Fibroblast of gingiva (primary cell): Measurements from ENCODE around the gene FGFR3.
"Not testable (repeated sequence)": the region's sequence is repeated elsewhere in the genome, so short reads cannot be mapped to it uniquely, and the experiment has no call there.

ENCODE experiments used
- DNase-seq: peaks from one replicate; pipeline ENCODE4 v3.0.0-alpha.2; 2011; ENCODE audit warnings: low read depth

Gene FGFR3

GRCh38 chr4:1819284-1819683, 26.2 kb downstream of the FGFR3 start:
- peak; percentile 22 for DNase-seq

DNA sequence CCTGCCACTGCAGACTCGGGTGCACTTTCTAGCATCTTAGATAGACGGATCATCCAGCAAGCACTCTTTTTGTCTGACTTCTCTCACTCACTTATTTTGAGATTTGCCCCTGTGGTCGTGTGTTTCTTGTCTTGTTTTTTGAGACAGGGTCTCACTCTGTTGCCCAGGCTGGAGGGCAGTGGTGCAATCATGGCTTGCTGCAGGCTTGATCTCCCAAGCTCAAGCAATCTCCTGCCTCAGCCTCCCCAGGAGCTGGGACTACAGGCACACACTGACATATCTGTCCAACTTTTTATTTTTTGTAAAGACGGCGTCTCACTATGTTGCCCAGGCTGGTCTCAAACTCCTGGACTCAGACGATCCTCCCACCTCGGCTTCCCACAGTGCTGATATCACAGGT, 26.7 kb downstream of the FGFR3 start:
- no peak for DNase-seq

GRCh38 chr4:1821679-1822567, 28.8 kb downstream of the FGFR3 start:
- DNase-seq: no peak

DNA sequence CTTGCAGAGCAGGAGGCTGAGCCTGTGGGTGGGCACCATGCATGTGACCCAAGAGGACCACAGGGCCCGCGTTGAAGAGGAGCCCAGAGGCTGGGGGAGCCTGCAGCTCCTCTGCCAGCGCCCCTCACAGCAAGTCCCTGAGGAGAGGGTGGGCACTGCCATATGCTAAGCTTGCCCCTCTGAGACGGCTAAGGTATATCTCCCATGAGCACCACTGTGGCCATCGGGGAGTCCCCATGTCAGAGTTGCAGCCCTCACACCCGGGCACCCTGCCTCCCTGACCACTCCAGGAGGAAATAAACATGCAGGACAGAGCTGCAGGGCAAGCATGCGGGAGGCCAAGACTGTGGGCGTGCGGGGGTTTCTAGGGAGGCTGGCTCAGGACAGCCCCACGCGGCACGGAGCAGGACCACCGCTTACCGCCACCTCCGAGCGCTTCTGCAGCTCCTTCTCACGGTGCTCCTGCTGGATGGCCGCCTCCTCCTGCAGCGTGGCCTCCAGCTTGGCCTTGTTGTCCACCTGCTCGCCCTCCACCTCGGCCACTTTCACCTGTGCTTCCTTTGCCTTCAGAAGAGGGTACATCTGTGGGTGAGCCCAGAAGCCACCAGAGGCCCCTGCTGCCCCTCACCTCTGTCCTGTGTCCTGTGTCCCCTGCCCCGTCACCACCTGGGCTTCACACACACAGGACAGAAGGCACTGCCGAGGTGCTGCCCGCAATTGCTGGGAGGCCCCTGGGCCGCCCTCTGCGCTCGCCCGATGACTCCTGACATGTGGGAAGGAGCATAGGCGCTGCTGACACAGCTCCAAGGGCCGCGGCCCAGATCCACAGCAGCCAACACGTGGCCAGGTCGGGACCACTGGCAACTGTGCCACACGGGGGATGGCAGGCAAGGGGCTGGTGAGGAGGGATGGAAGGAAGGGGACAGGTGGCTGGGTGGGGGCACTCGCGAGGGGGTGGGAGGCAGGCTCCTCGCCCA, 29.8 kb downstream of the FGFR3 start:
- DNase-seq: no peak

DNA sequence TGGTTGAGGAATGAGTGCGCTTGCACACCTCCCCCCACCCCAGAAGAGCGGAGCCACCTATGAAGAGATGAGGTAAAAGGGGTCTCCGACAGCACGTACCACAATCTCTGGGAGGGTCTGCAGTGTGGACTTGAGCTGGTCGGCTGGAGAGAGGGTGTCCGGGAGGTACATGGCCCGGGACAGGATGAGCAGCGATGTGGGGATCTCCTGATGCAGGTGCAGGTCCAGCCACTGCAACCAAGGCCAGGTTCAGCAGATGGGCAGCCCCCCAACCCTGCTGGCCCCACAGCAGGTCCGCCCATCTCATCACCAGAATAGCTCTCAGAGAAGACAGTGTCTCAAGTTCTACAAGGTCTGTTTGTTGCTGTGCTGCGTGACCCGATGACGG, 30.4 kb downstream of the FGFR3 start:
- no peak for DNase-seq

- DNase-seq: no peak
Observed at GRCh38 chr4:1824746-1825145, 31.7 kb downstream of the FGFR3 start.

DNA sequence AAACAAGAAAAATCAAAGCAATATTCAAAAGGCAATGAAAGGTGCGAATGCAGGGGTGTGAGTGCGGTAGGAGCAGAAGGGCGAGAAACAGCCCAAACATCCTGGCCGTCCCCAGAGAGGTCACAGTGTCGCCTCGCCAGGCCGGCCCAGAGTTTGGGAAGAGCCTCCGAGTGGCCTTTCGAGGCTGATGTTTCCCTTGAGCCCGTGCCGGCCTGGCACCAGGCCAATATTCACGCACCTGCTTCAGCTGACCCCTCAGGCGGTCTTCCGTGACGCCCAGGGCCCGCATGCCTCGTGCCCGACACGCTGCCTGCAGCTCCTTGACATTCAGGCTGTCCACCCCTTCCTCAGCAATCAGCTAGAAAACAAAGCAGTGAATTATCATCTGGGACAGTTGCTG, 32.2 kb downstream of the FGFR3 start:
- no peak for DNase-seq

DNA sequence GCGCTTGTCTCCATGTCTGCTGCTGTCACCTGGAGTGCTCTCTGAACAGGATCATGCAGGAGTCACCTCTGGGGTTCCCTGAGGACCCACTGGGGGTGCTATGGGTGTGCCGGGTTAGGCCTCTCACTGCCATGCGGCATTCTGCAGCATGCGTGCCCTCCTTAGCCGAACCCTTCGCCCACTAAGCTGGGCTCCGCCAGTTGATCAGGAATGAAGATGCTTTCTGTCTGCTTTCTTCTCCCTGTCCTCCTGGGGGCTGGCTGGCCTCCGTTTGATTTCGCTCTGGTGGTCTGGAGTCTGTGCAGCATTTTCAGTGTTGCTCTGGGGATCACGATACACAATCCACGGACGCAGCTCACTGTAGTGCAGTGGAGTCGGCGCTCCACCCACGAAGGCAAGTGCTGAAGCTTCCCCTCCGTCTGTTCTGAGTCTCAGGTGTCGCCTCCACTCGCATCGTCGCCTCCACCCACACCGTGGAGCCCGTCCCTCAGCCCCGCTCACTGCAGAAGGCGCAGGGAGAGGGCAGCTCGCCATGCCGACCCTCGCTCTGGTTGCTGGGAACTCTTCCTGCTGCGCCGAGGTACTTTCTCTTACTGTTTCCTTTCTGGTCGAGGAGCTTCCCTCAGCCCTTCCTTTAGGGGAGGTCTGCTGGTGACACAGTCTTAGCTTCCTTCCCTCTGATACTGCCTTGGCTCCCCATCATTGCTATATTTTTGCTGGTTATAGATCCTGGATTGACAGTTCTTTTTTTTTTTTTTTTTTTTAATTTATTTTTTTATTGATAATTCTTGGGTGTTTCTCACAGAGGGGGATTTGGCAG, 33.6 kb downstream of the FGFR3 start:
- no peak for DNase-seq

- DNase-seq: no peak
Observed at GRCh38 chr4:1830234-1830633, 37.1 kb downstream of the FGFR3 start.

DNA sequence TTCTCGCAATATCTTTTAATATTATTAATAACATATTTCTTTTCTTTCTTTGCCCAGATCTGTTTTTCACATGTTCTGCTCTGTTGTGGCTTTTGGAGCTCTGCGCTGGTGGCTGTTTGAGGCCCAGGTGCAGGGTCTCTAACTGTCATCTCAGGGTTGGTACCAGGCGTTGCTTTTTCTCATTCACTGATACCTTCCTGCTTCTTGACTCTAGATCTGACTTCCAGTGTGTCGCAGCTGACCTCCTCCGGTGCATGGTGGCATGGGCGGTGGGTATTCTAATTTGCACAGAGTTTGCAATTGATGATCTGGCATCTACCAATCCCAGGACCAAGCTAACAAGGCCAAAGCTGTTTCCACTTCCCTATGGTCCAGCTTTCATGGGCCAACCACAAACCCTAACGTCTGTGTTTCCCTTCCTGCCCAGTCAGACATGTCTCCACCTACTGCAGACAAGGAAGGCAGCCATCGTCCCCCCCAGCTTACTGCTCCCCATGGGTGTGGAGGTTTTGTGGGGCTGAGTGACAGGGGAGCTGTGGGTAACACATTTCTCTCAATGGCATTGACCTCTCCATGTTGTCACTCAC, 37.6 kb downstream of the FGFR3 start:
- DNase-seq: no peak

DNA sequence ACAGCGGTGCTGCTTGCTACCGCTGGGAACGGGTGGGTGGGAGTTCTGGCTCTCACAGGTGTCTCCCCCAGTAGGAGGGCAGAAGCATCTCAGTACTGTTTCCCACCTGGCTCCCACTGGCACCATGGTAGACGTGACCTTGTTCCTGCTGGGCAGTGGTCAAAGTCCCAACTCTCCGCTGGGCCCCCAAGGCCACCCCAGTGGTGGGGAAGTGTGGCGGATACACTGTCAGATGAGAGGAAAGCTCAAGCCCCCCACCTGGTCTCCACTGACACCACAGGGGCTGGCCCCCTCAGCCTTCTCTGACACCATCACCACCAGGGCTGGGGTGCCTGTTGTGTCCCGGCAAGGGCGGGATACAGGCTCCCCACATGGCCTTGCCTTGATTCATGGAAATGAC, 38.2 kb downstream of the FGFR3 start:
- DNase-seq: no peak

- no peak for DNase-seq
Observed at GRCh38 chr4:1832690-1833089, 39.6 kb downstream of the FGFR3 start.

- DNase-seq: no peak
Observed at GRCh38 chr4:1833307-1834046, 40.4 kb downstream of the FGFR3 start.

DNA sequence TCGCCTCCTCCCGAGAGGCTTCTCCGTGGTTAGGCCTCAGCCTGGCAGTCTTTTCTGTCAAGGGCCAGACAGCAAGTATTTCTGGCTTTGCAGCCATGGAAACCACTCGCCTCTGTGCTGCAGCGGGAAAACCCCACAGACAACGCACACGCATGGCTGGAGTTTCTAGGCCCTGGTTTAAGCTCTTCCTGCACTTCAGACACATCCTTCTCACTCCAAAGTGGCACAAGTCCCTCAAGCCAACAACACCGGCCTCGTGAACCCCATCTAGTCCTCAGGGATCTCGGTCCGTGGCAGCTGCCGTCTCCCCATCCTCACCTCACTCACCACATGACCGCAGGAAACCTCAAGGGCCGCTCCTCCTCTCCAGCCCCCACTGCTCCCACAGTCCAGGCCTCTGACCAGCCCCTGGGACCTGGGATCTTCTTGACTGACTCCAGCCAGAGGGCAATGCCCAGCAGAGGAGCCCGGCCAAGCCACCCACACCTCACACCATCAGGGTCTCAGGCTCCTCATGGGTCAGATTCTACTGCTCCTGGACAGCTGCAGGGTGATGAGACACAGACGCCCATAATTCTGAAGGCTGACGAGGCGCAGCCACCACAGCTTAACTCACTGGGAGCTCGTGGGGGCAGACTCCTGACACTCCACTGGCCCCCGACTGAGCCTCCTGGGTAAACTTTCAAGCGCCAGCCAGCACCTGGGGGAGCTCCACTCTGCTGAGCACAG, 41.1 kb downstream of the FGFR3 start:
- DNase-seq: no peak

DNA sequence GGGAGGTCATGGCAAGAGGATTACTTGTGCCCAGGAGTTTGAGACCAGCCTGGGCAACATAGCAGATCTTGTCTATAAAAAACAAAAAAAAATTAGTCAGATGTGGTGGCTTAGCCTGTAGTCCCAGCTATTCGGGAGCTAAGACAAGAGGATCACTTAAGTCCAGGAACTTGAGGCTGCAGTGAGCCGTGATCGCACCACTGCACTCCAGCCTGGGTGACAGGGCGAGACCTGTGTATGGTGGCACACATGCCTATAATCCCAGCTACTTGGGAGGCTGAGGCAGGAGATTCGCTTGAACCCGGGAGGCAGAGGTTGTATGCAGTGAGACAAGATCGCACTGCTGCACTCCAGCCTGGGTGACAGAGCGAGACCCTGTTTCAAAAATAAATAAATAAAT, 42.7 kb downstream of the FGFR3 start:
- DNase-seq: not testable (repeated sequence)

DNA sequence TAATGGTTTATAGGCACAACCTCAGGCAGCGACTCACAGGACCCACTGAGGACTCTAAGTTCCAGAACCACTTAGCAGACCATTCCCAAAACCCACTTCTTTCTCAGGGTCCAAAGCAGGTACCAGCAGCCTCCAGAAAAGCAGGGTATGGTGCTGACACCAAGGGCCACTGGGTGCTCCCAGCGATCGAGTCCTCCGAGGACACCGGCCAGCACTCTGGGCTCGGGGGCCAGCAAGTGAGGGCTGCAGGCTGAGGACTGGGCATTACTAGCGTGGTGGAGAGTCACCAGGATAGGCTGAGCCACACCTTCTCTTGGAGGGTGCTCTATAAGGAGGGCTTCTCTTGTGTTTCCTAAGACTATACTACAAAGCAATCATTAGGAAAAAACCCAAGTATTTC, 43.6 kb downstream of the FGFR3 start:
- DNase-seq: no peak

GRCh38 chr4:1837069-1837468, 44.0 kb downstream of the FGFR3 start:
- DNase-seq: no peak

DNA sequence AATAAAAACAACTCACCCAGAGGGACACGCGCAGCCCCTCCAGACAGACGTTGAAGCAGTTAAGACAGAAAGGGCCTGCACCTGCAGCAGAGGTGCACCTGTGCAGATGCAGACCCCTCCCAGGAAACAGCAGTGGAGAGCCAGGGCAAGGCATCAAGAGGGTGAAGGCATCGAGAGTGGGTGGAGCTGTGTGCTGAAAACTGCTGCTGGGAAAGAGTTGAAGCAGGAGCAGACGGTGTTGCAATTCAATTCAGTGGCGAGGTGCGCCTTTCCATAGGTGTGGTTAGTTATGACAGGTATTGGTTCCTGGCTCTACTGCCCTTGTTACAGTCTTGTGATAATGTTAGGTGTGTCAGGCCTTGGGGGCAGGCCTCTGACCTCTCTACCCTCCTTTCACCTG, 46.2 kb downstream of the FGFR3 start:
- no peak for DNase-seq

GRCh38 chr4:1841201-1841886, 48.3 kb downstream of the FGFR3 start:
- DNase-seq: no peak

GRCh38 chr4:1841887-1842210, 48.8 kb downstream of the FGFR3 start:
- DNase-seq: no peak
